ENCODE data around the gene SCAP.
"Not testable (repeated sequence)": the region's sequence is repeated elsewhere in the genome, so short reads cannot be mapped to it uniquely, and the experiment has no call there.

SCAP gene

DNA sequence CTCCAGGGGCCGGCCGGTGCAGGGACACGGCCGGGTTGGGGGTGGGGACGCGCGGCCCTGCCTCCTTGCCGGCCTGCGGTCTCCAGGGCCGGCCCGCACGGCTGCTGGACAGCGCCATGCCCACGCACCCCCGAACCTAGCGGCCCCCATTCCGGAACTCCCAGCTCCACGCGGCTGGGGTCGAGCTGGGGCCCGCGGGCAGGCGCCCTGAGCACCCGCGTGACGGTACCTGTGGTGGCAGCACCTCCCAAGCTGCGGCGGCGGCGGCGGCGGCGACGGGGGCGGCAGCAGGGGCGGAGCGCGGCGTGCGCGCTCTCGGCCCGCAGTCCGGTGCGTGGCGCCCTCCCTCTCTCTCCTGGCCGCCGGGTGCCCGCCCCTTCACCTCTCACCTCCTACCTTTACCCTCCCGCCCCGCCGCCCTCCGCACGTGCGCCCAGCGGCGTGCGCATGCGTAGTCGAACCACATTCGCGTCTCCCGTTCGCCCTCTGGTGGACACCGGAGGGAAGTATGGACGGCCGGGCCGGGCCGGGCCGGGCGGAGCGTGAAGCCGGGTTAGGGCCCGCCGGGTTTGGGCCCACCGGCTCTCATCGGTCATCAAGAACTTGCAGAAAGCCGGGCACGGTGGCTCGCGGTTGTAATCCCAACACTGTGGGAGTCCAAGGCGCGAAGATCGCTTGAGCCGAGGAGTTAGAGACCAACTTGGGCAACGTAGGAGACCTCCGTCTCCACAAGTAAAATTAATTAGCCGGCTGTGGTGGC is at the start of gene SCAP:
Gene SCAP, minus strand, starts transcription at position 372 of the 760 bp plus-strand sequence. CDS start 32,948 bp downstream, outside the sequence.
- DNase-seq, result peak; percentile 90

DNA sequence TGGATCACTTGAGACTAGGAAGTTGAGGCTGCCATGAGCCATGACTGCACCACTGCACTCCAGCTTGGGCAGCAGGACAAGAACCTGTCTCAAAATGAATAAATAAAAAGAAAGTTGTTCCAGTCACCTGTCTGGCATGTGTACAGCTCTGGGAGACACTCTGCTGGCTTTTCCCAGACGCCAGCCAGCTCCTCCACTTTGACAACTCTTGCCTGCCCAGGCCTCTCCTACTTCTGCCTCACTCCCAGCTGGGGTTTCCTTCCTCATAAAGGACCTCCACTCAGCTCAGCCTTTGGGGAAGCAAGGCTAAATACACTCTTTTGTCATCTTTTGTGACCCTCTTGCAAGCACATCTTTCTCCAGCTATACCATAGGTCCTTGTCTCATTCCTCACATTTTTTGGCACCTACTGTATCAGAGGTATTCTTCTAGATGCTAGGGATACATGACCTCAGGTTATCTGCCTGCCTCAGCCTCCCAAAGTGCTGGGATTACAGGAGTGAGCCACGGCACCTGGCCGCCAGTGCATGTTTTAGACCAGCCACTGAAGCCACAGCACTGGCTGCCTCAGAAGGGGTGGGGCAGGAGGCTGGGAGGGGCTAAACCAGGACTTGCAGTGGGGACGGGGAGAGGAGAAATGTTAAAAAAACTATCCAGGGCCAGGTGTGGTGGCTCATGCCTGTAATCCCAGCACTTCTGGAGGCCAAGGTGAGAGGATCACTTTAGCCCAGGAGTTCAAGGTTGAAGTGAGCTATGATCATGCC is 47.8 kb upstream of the SCAP start:
- no peak for DNase-seq

DNA sequence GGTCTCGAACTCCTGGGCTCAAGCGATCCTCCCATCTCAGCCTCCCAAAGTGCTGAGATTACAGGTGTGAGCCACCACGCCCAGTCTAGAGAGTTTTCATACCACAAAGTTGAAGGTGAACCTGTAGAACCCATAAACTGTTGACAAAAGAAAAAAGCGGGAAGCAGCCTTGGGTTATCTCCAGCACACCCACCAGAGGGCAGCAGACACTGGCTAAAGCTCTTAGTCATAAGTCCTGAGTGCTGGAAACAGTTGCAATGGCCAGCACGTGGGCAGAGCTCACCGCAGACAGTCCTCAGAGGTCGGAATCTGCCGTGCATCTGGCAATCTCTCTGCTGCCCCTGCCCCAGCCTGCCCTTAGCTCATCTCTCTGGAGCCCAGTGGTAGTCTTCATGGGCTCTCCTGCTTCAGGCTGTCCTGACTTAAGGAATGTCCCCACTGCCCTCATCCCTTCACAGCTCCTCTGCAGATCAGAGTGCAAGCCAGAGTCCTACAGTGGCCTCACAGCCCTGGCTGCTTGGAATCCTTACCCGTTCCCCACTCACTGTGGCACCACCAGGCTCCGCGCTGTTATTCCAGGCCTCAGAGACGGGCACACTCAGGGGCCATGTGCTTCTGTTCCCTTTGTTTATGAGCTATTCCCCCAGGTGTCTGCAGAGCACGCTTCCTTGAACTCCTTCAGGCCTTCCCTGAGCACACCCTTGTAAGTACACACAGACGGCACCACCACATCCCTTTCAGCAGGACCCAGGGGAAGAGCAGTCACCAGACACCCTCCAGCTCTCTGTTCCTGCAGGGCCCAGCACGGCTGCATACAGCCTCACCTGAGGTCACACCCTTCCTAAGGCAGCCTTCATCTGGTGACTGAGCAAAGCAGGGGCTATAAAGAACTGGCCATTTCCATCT is 46.6 kb upstream of the SCAP start:
- peak; percentile 88 for DNase-seq

DNA sequence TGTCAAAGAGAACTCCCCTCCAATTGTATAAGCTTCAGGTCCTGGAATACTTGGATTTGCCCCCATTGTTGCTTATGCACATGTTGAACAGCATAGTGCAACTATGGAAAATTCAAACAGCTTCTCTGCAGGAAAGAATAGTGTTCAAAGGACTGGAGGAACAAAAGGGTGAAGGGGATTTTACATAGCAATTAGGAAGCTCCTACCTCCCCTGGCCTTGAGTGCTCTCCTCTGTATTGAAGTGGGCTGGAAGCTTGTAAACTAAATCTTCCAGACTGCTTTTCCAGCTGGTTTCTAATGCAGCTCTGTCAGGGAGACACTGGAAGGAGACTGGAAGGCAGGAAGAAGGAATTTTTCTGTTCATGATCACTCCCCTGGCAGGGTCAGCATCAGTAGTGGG is 45.0 kb upstream of the SCAP start:
- DNase-seq, result no peak

DNA sequence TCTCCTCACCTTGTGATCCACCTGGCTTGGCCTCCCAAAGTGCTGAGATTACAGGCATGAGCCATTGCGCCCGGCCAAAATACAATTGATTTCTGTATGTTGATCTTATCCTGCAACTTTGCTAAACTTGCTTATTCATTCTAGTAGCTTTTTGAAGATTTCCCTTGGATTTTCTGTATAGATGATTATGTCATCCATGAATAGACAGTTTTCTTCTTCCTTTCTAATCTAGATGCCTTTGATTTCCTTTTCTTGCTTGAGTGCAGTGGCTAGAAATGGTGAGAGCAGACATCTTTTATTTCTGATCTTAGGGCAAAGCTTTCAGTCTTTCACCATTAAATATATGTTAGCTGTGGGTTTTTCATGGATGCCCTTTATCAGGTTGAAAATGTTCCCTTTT is 42.2 kb upstream of the SCAP start:
- DNase-seq, result no peak

DNA sequence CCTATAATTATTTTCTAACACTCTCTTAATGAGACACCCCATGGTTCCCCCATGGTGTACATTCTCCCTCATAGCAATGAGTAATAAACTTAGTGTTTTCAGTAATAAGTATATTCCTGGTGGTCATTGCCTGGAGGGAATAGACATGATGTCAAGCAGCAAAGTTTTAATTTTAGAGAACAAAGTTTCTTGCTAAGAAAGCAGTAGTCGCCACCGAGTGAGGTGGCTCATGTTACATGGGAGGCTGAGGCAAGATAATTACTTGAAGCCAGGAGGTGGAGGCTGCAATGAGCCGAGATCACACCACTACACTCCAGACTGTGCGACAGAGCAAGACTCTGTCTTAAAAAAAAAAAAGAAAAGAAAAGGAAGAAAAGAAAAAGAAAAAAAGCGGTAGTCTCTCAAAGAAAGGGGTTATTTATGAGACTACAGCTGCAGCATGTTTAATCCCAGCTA is 40.2 kb upstream of the SCAP start:
- DNase-seq, result no peak

DNA sequence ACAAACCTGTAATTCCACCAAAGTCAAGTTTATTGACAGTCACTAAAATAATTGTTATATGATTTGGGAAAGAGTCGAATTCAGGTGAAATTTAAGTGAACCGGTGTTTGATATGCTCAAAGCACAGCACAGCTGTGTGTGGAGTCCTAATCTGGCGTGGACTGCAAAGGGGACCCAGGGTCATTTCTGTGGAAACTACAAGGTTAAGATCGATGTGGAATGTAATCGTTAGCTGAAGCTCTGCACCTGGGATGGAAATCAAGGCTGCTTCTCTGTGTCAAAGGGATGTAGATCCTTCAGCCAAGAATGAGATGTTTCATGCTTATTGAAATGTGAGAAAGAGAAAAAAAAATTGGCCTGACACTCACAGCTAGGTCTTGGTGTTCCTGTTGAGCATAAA is 39.4 kb upstream of the SCAP start:
- no peak for DNase-seq

DNA sequence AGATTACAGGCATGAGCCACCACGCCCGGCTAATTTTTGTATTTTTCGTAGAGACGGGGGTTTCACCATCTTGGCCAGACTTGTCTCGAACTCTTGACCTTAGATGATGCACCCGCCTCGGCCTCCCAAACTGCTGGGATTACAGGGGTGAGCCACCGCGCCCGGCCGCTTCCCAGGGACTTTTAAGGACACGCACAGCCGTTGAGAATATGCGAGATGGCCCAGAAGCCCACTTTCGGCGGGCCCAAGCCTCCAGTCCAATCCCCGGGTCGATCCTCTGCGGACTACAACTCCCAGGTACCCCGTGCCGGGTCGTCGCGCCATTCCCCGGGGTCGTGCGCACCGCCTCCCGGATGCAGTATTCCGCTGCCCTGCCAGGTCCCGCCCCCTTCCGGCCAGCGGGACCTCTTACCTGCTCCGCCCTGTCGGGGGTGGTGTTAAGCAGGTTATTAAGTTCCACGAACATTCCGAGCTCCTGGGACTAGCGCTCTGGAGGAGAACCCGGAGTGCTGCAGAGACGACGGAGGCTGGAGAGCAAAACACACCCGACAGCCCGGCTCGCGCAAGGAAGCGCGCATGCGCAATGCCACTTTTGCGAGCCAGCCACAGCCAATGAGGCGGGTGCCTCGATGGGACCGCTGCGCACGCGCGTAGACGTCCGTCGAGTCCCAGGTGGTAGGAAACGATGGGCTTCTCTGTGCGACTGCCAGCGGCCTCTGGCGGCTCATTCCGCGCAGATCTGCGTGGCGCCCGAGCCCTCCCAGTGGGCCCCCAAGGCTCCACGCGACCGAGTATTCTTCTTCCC is 37.6 kb upstream of the SCAP start, which contains the start of gene ELP6:
Gene ELP6, minus strand, starts transcription at position 588 of the 805 bp plus-strand sequence. Its CDS starts 122 bp downstream, at position 466.
- peak; percentile 99 for DNase-seq

DNA sequence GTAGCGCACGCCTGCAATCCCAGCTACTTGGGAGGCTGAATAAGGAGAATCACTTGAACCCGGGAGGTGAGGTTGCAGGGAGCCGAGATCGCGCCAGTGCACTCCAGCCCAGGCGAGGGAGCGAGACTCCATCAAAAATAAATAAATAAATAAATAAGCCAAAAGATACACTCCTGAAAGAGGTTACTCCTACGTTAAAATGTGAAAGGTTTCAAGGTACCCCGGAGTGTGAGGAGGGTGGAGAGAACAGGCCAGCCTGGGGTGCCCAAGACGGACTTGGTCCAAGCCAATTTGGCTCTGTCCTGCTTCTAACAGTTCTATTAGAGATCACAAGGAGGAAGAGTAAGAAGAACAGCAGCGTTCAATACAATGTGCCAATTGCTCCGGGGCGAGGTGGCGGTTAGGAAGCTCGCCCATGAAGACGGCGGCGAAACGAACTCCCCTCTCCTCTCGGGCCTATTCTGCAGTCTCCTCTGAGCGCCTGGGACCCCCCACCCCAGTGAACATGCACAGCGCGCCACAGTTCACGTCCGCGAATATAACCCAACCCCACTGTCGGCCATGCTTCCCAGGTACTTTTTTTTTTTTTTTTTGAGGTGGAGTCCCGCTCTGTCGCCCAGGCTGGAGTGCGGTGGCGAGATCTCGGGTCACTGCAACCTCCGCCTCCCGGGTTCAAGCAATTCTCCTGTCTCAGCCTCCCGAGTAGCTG is 36.8 kb upstream of the SCAP start:
- peak; percentile 62 for DNase-seq

DNA sequence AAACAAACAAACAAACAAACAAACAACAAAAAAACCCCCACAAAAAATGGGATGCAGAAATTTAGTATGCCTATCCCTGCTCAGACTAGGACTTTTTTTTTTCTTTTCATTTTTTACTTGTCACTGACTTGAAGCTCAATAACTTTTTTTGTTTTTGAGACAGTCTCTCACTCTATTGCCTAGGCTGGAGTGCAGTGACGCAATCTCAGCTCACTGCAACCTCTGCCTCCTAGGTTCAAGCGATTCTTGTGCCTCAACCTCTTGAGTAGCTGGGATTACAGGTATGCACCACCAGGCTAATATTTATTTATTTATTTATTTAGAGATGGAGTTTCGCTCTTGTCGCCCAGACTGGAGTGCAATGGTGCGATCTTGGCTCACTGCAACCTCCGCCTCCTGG is 29.5 kb upstream of the SCAP start:
- not testable (repeated sequence) for DNase-seq

DNA sequence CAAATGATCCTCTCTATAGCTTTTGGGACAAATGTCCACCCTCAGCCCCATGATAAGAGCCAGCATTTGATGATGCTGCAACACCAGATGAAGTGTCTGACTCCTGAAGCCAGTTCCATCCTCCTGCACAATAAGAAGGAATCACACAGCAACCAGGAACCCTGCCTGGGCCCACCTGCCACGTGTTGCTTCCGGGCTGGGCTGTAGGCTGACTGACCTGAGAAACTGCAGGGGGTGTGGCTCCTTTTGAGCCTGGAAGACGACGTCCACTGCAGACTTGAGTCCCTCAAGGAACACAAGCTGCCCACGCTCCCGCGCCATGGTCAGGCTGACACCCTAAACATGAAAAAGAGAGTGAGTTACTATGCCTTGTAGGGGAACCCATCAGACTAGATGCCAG is 28.4 kb upstream of the SCAP start:
- no peak for DNase-seq

DNA sequence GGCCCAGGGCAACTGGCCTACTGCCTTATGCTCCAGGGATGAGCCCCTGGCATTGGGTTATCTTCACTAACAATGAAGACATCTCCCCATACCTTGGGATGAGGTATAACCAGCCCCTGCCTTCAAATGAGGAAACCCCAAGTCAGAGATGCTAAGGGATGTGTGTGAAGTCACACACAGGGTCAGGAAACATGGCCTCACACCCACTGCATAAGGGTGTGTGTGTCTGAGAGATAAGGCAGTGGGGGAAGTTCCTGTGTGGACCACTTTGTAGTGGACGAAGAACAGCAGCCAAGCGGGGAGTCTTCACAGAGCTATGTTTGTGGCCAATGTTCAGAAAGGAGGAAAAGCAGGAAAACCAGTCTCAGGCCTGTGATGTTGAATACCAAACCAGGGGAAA is 27.3 kb upstream of the SCAP start:
- no peak for DNase-seq

DNA sequence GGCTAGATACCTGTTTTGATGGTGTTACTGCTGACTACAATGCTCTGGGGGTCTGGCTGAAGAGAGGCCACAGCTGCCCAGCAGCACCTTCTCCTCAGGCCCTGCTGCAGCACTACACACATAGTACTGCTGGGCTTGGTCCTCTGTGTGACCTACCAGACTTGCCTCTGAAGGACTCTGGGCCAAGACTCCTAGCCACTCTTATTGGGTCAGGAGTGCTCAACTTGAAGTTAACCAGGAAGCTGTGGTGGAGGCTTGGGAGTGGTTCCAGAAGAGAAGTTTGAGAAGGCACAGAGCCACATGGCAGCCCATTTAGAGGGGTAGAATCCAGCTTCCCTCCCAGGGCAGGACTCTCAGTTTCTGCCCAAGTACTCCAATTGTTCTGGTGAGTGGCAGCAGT is 21.2 kb upstream of the SCAP start:
- DNase-seq, result no peak

DNA sequence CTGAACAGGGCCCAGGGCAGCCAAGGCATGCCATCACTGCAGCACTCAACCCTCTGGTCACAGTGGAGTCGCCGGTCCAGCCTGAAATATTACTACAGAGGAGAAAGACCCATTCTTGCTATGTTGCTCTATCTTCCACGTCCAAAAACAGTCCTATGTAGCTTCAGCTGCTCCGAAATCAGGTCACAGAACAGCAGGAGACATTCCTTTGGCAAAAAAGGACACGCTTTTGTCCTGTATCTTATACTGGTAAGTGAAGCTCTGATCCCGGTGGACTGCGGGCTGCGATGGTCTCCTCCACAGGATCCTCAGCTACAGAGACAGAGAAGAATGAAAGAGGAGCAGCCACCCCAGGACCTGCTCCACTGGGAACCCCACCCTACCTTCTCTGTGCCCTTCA is 20.1 kb upstream of the SCAP start:
- DNase-seq, result no peak

DNA sequence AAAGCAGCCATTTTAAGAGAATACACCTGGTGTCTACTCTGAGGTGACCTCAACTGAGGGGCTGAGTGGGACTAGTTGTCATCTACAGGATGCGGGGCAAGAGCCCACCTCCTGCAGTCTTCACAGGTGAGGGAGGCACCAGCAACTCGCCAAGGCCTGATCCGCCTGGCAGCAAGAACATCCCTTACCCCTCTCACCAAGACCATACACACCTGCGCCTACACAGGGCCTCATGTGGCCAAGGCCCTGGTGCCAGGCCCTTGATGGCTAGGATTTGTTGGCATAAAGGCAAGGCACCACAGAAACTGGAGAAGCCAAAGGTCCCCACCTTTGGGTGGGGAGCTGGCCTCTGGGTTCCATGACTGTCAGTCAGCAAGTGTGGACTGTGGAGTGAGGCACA is 19.4 kb upstream of the SCAP start:
- no peak for DNase-seq

DNA sequence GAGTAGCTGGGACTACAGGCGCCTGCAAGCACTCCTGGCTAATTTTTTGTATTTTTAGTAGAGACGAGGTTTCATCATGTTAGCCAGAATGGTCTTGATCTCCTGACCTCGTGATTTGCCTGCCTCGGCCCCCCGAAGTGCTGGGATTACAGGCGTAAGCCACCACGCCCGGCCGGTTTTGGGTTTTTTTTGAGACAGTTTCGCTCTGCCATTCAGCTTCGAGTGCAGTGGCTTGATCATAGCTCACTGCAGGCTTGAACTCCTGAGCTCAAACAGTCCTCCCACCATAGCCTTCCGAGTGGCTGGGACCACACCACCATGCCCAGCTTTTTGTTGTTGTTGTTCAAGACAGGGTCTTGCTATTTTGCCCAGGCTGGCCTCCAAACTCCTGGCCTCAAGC is 16.0 kb upstream of the SCAP start:
- DNase-seq, result no peak

DNA sequence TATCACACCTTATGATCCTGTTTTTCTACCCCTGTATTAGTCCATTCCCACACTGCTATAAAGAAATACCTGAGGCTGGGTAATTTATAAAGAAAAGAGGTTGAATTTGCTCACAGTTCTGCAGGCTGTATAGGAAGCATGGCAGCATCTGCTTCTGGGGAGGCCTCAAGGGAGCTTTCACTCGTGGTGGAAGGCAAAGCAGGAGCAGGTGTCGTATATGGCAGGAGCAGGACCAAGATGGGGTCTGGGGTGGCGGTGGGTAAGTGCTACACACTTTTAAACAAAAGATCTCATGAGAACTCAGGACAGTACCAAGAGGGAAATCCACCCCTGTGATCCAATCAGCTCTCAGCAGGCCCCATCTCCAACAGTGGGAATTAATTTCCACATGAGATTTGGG is 15.4 kb upstream of the SCAP start:
- DNase-seq, result no peak

DNA sequence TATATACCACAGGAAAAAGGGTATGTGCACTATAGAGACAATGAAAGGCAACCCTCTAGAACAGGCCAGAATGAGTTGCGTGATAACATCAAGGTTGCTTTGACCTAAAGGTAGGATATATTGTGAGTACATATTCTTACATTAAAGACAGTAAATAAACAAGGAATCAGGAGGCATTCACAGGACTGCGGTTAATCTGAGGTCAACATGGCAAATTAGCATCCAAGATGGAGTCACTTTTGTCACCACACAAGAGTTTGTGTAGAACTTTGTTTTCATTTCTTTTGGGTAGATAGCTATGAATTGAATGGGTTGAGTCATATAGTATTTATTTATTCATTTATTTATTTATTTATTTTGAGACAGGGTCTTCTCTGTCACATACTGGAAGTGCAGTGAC is 11.5 kb upstream of the SCAP start:
- DNase-seq, result no peak

DNA sequence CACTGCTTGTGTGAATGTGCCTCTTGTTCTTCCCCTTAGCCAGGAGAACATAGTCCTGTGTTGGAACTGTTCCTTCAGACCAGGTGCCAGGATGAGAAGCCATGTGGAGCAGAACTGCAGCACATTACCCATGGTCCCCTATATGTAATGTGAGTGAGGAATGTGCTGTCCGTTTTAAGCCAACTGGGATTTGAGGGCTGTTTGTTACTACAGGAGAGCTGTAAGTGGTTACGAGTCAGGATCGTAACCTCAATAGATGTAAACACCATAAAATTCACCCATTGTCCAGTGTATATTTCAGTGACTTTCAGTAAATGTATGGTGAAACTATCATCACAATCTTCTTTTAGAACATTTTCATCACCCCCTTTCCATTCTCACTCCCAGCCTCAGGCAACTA is 10.1 kb upstream of the SCAP start:
- no peak for DNase-seq

DNA sequence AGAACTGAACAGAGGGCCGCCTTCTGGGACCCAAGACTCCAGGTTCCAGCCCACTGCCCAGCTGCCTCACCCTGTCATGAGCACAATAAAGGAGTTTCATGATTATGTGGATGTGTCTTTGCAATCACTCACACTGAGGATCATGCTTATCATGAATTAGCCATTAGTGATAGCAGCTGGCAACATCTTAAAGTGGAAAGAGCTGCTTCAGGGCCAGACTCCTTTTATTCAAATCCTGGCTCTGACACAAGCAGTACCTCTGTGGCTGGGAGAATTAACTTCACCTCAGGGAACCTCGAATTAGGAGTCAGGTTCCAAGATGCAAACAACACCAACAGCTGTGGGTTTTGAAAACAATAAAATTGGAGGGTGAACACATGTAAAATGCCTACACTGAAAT is 6.6 kb upstream of the SCAP start:
- no peak for DNase-seq

DNA sequence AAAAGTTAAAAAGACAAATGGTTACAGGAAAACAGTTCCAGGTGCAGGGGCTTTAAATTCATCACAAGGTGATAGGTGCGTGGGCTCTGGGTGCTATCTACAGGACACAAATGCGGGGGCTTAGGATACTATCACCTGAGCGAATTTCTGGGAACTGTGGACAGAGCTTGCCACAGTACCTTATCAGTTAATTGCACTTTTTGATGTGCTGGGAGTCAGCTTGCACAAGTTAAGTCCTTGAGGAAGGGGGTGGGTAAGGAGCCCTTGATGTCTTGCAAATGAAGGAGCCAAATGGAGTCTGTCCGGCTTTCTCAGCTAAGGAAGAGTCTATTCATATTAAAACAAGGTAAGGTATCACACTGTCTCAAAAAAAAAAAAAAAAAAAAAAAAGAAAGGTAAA is 6.0 kb upstream of the SCAP start:
- not testable (repeated sequence) for DNase-seq

DNA sequence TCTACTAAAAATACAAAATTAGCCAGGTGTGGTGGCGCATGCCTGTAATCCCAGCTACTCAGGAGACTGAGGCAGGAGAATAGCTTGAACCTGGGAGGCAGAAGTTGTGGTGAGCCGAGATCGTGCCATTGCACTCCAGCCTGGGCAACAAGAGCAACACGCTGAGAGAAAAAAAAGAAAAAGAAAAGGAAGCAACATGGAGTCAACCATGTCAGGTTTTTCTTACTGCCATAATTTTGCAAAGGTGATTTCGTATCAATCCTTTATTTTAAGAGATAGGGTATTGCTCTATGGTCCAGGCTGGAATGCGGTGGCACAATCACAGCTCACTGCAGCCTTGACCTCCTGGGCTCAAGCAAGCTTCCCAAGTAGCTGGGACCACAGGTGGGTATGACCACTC is 4.5 kb upstream of the SCAP start:
- DNase-seq, result not testable (repeated sequence)
